ENCODE data around the gene POM121C.
A peak's percentile ranks its signal among the peaks of the same experiment; 100 is the strongest.
"Not testable (repeated sequence)": the region's sequence is repeated elsewhere in the genome, so short reads cannot be mapped to it uniquely, and the experiment has no call there.

POM121C gene

DNA sequence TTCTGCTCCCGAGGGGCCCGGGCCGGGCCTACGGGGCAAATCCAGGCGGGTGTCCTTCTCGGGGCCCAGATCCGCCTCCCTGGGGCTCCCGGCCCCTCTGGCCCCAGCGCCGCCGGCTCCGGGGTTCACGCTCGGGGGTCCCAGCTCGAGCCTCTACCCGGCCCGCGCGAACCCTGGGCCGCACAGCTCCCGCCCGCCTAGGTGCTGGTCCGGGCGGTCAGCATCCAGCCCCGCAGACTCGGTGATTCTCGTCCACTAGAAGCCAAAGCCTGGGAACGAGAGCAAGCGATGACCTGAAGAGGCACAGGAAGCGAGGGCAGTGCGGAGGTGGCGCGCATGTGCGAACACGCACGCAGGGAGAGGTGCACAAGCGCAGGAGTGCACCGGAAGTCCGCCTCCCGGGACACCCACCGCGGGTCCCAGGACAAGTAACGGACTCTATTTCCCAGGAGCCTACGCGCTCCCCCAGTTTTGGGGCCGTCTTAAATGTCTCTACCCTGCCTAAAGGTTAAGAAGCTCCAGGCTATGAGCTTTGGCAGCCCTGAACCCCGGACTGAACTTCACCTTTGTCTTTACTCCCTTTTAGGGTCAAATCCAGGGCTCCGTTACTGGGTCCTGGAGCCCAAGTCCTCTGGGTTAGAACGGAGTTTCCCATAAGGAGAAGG, at the start of gene POM121C:
Gene POM121C, minus strand, starts transcription at position 321 of the 665 bp plus-strand sequence. CDS start 44,803 bp downstream, outside the sequence.
- DNase-seq (ENCODE audit: low read depth): peak; percentile 87

DNA sequence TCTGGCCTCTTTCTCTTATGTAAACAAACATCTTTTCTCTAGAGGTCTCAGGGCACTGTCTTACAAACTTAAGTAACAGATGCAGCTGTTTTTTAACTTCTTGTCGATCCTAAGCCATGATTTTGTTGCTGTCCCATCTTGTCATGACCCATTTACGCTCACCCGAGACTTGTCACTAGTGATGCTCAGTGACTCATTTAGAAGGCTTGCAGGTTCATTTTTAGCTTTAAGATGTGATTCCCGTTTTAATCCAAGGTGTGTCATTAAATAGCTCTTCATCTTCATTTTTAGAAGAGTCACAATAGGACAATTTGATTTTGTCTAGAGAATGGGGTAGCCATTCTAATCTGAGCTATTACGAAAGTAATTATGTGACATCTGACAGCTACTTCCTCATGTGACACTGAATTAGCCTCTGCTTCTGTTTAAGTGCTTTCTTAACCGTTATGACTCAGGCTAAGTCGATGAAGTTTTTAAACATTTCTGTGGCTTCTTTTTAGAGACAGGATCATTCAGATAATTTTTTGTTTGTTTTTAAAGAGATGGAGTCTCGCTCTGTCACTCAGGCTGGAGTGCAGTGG, 48.7 kb upstream of the POM121C start:
- no peak for DNase-seq (ENCODE audit: low read depth)

GRCh38 chr7:75533926-75534325, 47.8 kb upstream of the POM121C start:
- no peak for DNase-seq (ENCODE audit: low read depth)

- DNase-seq (ENCODE audit: low read depth): no peak
Observed at GRCh38 chr7:75532639-75533038, 46.5 kb upstream of the POM121C start.

GRCh38 chr7:75531359-75531821, 45.3 kb upstream of the POM121C start:
- DNase-seq (ENCODE audit: low read depth): no peak

DNA sequence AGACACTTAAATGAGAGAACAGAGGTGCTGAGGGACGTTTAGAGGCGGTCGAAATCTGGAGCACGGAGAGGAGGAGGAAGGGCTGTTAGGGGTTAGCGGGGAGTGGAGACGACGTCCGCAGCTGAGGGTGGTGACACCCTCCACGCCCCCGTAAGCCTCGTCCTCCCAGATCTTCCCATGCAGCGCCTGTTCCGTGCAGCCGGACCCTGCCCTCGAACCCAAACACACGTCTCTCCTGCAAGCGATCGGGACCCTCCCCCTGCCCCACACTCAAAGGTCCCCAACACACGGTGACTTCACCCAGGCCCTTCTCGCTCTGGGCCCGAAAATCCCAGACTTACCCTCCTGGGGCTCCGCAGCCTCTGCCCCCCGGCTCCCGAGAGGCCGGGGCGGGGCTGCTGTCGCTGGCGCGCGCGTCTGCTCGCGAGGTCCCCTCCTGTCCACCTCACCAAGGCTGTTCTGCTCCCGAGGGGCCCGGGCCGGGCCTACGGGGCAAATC, 41.2 kb upstream of the POM121C start:
- DNase-seq (ENCODE audit: low read depth): not testable (repeated sequence)

DNA sequence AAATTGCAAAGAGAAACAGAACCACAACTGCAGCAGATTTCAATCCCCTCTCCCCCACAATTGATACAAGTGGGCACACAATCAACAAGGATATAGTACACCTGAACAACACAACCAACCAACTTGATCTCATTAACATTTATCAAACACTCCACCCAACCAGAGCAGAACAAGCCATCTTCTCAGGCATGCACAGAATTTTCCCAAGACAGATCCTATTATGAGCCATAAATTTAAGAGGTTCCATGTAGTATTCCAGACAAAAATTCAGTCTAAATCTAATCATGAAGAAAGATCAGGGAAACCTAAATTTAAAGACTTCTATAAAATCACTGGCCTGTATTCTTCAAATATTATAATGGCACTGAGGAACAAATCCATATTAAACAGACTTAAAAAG, 35.6 kb upstream of the POM121C start:
- not testable (repeated sequence) for DNase-seq (ENCODE audit: low read depth)

GRCh38 chr7:75518842-75519241, 32.7 kb upstream of the POM121C start:
- DNase-seq (ENCODE audit: low read depth): not testable (repeated sequence)

DNA sequence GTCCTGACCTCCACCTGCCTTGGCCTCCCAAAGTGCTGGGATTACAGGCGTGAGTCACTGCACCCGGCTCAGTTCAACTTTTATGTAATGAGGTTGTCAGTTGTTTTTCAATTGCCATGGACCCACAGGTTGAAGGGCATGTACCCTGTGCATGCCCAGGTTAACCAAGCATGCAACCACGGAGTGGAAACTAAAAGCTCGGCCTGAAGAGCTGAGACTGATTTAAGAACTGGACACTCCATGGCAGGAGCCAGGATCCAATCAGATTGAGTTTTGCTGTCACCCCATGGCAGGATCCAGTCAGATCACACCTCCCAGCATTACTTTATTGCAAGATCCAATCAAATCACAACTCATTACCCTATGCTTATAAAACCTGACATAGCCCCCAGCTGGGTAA, 22.9 kb upstream of the POM121C start:
- DNase-seq (ENCODE audit: low read depth): not testable (repeated sequence)

GRCh38 chr7:75492020-75492419, 5.9 kb upstream of the POM121C start, which contains the start of gene SPDYE5:
Gene SPDYE5 (plus strand): TSS chr7:75492320. CDS start chr7:75494048, 1,728 bp downstream.
- not testable (repeated sequence) for DNase-seq (ENCODE audit: low read depth)

GRCh38 chr7:75485355-75485978, 632 bp downstream of the POM121C start:
- peak; percentile 4 for DNase-seq (ENCODE audit: low read depth)

- not testable (repeated sequence) for DNase-seq (ENCODE audit: low read depth)
Observed at GRCh38 chr7:75480313-75480712, 5.8 kb downstream of the POM121C start.

DNA sequence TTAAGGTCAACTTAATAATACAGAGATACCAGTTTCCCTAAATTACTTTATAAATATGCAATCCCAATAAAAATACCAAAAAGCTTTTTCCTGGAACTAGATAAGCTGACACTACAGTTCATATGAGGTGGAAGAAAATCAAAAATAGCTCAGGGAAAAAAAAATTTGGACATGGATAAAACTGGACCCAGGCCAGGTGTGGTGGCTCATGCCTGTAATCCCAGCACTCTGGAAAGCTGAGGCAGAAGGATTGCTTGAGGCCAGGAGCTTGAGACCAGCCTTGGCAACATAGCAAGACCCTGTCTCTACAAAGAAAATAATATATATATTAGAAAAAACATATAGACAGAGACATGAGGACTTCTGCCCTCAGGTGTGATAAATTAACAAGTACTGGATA, 8.6 kb downstream of the POM121C start:
- not testable (repeated sequence) for DNase-seq (ENCODE audit: low read depth)

GRCh38 chr7:75470166-75470565, 15.9 kb downstream of the POM121C start:
- DNase-seq (ENCODE audit: low read depth): not testable (repeated sequence)

DNA sequence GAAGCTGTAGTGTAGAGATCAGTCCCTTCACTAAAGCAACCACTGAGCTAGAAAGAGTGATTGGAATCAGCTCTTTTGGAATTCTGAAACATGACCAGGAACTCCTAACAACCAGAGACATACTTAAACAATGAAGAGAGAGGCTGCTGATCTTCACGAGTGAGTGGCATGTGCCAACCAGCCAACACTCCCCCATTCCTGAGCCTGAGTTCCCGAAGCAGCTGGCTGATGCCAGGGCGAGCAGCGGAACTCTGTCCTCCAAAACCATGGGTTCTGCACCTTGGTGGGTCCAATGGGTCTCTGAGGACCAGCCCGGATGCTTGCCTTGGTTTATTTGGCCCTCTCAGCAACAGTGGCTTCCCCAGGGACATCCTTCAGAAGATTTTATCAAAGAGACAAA, 25.6 kb downstream of the POM121C start:
- DNase-seq (ENCODE audit: low read depth): not testable (repeated sequence)

GRCh38 chr7:75458034-75458433, 28.1 kb downstream of the POM121C start:
- not testable (repeated sequence) for DNase-seq (ENCODE audit: low read depth)

GRCh38 chr7:75456403-75456802, 29.7 kb downstream of the POM121C start:
- DNase-seq (ENCODE audit: low read depth): not testable (repeated sequence)

DNA sequence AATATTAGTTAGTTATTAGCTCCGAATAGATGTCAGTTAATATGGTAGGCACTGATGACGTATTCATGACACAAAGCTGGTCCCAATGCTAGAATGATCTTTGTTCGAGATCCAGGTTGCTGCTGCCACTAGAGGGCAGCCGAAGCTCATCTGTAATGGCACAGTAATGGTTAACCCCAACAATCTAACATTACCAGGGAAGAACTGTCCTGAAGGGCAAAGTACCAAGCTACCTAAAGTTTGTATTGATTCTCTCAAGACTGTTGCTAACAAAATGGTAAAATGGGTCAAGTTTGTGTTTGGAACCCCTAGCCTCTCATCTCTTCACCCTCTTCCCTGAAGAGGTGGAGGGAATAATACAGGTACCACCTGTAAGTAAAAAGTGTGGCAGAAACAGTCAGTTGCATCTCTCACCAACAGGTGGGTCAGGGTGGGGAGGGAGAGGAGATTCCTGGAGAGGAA, 33.6 kb downstream of the POM121C start:
- not testable (repeated sequence) for DNase-seq (ENCODE audit: low read depth)

GRCh38 chr7:75449946-75450345, 36.2 kb downstream of the POM121C start:
- DNase-seq (ENCODE audit: low read depth): not testable (repeated sequence)

DNA sequence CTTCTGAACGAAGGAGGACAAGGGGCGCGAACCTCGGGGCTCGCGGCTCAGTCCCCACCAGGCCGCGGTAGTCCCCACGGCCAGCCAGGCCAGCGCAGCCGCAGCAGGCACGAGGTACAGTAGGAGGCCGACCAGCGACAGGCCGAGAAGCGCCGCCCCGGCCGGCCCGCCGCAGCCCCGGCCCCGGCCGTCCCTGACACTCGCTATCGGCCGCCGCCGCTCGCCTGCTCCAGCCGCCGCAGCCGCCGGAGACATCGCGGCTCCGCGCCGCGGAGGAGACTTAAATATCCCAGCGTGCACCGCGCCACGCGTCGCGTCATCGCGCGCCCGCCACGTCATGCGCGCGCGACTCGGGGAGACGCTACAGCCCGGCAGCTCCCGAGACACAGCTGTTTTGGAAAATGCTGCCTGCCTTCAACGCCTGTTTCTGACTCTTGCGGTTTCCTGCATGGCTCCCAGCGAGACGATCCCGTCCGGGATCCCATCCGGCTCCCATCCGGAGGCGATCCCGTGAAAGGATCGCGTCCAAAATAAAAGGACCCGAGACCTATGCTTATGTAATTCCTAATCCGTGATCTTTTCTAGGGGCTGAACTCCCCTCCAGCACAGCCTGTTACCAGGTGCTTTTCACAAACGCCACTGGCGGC, 43.5 kb downstream of the POM121C start:
- peak; percentile 18 for DNase-seq (ENCODE audit: low read depth)

DNA sequence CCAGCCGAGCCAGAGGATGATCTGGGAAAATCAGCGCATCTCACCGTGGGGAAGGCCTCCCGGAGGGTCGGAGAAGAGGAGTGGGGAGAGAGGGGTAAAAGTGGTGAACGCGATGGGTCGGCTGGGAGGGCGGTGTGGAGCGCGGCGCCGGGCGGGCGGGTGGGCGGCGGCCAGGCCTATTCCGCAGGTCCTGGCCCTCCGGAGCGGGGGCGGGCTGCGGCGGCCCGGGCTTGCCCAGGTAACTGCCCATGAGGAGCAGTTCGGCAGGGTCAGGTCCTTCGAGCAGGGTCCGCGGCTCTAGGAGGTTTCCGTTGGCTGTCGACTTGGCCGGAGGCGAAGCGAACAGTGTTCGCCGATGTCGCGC, 44.0 kb downstream of the POM121C start:
- not testable (repeated sequence) for DNase-seq (ENCODE audit: low read depth)

GRCh38 chr7:75439000-75439399, 47.1 kb downstream of the POM121C start:
- not testable (repeated sequence) for DNase-seq (ENCODE audit: low read depth)

Measured in activated T-cell treated with anti-CD3 and anti-CD28 coated beads for 48 hours (primary cell).